ENCODE results near the gene MSL1. TPM values are rescaled to one million over a fixed set of nuclear protein-coding genes. Genes with fewer than 3 reads are reported as not detected.
A peak's percentile ranks its signal among the peaks of the same experiment; 100 is the strongest.

MSL1 gene
- total and polyA plus RNA-seq, 7 donors = 29.4 to 92.2 (median 54.6) TPM

DNA sequence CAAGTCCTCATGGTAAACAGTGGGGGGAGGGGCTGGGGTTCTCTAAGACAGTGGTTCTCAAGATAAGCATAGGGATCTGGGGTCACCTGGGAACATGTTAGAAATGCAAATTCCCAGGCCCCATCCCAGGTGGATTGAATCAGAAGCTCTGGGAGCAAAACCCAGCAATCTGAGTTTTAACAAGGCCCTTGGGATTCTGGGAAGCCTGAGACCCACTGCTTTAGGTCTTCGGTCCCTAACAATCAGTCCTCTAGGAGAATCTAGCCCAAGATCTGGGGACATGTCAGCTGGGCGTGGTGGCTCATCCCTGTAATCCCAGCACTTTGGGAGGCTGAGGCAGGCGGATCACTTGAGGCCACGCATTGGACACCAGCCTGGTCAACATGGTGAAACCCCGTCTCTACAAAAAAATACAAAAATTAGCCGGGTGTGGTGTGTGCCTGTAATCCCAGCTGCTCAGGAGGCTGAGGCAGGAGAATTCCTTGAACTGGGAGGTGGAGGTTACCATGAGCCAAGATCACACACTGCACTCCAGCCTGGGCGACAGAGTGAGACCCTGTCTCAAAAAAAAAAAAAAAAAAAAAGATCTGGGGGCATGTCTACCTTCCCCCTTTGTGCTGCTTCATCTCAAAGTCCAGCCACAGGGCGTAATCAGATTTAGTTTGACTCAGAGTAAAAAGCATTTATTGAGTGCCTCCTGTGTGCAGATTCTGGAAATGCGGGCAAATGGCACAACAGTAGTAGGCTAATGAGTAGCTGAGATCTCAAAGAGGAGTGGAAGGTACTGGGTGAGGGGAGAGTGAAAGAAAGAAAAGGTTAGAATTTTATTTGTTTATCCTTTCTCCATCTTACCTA lies 12.6 kb upstream of the MSL1 start:
- Histone ChIP-seq H3K36me3 (no peaks in the 10 kb centered on the region), H3K4me3 (no peak overlapping the region), H3K27ac (peak overlapping the region; percentile 97 to 100 (median 98)), H3K4me1 (peaks cover 0 to 98% (median 94%) of the 10 kb centered on the region in 4 donors), H3K9me3 (no peaks in the 10 kb centered on the region), H3K27me3 (no peaks in the 10 kb centered on the region)
- intact Hi-C loops (cut with DNase I) = loop anchor here (1.0 kb wide), 1 partner anchor 10 kb away; no protein-coding TSS in a partner anchor
- 79 to 90% methylated on average over 9 of the region's 9 CpGs for WGBS, 2 donors
- DNase-seq = peak; percentile 66
- TF ChIP-seq, protein P1, sequence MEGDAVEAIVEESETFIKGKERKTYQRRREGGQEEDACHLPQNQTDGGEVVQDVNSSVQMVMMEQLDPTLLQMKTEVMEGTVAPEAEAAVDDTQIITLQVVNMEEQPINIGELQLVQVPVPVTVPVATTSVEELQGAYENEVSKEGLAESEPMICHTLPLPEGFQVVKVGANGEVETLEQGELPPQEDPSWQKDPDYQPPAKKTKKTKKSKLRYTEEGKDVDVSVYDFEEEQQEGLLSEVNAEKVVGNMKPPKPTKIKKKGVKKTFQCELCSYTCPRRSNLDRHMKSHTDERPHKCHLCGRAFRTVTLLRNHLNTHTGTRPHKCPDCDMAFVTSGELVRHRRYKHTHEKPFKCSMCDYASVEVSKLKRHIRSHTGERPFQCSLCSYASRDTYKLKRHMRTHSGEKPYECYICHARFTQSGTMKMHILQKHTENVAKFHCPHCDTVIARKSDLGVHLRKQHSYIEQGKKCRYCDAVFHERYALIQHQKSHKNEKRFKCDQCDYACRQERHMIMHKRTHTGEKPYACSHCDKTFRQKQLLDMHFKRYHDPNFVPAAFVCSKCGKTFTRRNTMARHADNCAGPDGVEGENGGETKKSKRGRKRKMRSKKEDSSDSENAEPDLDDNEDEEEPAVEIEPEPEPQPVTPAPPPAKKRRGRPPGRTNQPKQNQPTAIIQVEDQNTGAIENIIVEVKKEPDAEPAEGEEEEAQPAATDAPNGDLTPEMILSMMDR (IDR thresholded peaks at IDR 0.05) = no peak
- TF ChIP-seq EP300 (IDR thresholded peaks at IDR 0.05) (no peak), POLR2AphosphoS5 (IDR thresholded peaks at IDR 0.05) (no peak), POLR2A (IDR thresholded peaks at IDR 0.05) (no peak)

DNA sequence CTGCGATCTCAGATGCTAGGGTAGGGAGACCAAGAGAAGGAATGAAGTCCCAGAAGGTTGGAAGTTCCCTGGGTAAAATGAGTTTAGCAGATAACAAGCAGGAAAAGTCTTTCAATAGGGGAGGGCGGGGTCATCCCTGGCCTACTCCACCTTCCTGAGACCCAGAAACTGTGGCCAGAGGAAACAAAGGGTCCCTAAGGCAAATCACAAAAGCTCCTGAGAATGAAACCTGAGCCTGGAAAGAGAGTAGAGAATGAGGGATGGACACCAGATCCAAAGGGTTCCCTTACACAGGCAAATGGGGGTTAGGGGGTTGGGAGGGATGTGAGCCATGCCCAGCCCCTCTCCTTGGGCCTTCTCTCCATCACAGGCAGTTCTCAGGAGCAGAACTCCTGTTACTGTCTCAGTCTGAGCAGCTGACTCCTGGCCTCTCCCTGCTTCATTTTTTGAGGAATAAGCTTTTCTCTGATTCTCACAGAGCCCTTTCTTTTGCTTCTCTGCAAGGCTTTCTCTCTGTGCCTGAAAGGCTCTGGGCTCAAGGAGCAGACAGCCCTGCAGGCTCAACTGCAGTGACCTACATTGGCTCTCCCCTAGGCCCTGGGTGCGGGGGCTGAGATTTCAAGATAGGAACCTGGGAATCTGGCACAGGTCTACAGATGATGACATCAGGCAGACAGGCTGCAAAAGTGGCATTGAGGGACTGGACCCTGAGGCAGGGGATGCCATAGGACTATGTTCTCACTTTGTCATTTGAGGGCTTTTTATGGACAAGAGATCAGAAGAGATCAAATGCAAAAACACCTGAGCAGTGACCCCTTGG lies 11.5 kb upstream of the MSL1 start:
- peak overlapping the region in 1 of 4 donors; percentile 1 for H3K4me3 ChIP-seq
- peak overlapping the region; percentile 97 to 100 (median 98) for H3K27ac ChIP-seq
- peaks cover 0 to 96% (median 88%) of the 10 kb centered on the region in 4 donors for H3K4me1 ChIP-seq
- no peaks in the 10 kb centered on the region for H3K9me3 ChIP-seq
- no peaks in the 10 kb centered on the region for H3K36me3 ChIP-seq
- DNase-seq = peak; percentile 78
- H3K27me3 ChIP-seq = no peaks in the 10 kb centered on the region
- WGBS, 2 donors = 66 to 77% methylated on average over 3 of the region's 3 CpGs
- intact Hi-C loops (cut with DNase I) = loop anchor here (2.0 to 5.0 kb wide), 3 partner anchors 47 to 177 kb away; partner anchors contain the start of genes CDC6 and THRA
- TF ChIP-seq, protein P1 (IDR thresholded peaks at IDR 0.05) = no peak
- no peak for TF ChIP-seq POLR2A (IDR thresholded peaks at IDR 0.05)
- no peak for TF ChIP-seq EP300 (IDR thresholded peaks at IDR 0.05)
- no peak for TF ChIP-seq POLR2AphosphoS5 (IDR thresholded peaks at IDR 0.05)

DNA sequence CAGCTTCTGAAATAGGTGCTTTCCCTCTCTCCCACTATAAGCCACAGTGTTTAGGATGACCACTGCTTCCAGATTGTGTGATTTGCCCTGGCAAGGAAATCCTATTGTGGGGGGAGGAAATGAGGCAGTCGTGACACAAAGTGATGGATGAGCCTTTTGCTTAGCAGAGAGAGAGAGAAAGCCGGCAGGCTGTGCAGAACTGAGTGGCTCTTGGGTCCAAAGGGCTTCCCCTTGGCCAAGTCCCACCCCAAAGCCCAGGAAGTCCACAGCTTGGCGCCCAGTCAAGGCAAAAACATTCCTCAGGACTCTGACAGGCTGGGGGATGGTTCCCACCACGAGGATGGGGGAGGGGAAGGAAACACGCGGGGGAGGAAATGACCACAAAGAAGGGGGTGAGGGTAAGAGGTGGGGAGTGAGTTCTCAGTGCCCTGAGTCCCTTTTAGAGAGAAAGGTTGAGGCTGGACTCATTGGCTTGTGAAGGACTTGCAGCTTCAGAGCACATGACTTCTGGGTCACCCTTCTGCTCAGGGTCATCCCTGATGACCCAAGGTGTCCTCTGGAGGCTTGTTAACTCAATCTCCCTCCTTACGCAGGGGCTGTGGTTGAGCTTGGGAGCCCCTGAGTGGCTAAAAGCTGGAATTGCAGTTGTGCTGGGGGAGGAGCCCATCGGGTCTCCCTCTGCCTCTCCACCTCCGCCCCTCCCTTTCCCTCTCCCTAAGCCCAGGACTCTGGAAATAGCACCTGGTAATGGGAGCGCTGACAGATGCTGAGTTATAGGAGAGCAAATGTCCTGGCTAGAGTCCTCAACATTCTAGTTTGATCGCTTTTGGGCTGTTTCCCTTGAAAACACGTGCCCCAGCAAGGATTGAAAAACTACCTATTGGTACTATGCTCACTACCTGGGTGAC lies 10.3 kb upstream of the MSL1 start:
- peak overlapping the region in 2 of 4 donors; percentile 4 to 6 for H3K4me3 ChIP-seq
- TF ChIP-seq EP300 (IDR thresholded peaks at IDR 0.05) (peak in 3 of 4 donors; percentile 26 to 81 (median 72)), POLR2A (IDR thresholded peaks at IDR 0.05) (peak; percentile 14 to 36), POLR2AphosphoS5 (IDR thresholded peaks at IDR 0.05) (peak; percentile 70 to 89 (median 86))
- TF ChIP-seq, protein P1 (IDR thresholded peaks at IDR 0.05) = peak in 3 of 4 experiments; percentile 74 to 95 (median 85)
- intact Hi-C loops (cut with DNase I) = loop anchor here (2.0 to 5.0 kb wide), 3 partner anchors 49 to 176 kb away; partner anchors contain the start of genes CDC6 and THRA

More for the DNA sequence above, 10.3 kb upstream of the MSL1 start:
- H3K27me3 ChIP-seq = no peaks in the 10 kb centered on the region
- DNase-seq = peak; percentile 99
- peak overlapping the region; percentile 97 to 100 (median 98) for H3K27ac ChIP-seq
- no peaks in the 10 kb centered on the region for H3K9me3 ChIP-seq
- peaks cover 0 to 84% (median 76%) of the 10 kb centered on the region in 4 donors for H3K4me1 ChIP-seq
- no peaks in the 10 kb centered on the region for H3K36me3 ChIP-seq
- 1 to 2% methylated on average over 12 of the region's 12 CpGs for WGBS, 2 donors

Data from sigmoid colon (tissue), 7 donors.